HCT116 (cell line): ENCODE data around the gene TTLL6. TPM values are rescaled to one million over a fixed set of nuclear protein-coding genes. Genes with fewer than 3 reads are reported as not detected.

ENCODE experiments used
- ATAC-seq: fragments of 200-7000 bp; cut with Tn5 transposase; 2 replicates; pipeline ENCODE4 v1.9.1; 2020; ENCODE audit warnings: mild to moderate bottlenecking, moderate library complexity
- Bru-seq: library from RNA; stranded (reverse); fragments of 400-500 nt; gene quantifications from one replicate; lab custom pipeline; 2021; lab: Mats Ljungman, UMichigan
- BruChase-seq, 2 experiments: library from RNA; stranded (reverse); fragments of 400-500 nt; gene quantifications; one replicate each; lab custom pipeline; 2021; lab: Mats Ljungman, UMichigan
- BruUV-seq: library from RNA; stranded (reverse); fragments of 400-500 nt; replicated peaks from 2 replicates; lab custom pipeline; 2021; lab: Mats Ljungman, UMichigan
- CTCF ChIA-PET: fragments of 300-600 bp; sonication (Branson Sonifier 250); formaldehyde crosslinking; loops from one replicate; lab custom pipeline; 2021; ENCODE audit warnings: antibody characterized with exemption; lab: Charles Lee
- POLR2A ChIA-PET: fragments of 300-600, 350-600 bp; sonication (Branson Sonifier 250); formaldehyde crosslinking; loops from one replicate; lab custom pipeline; 2021; ENCODE audit warnings: antibody characterized with exemption; lab: Charles Lee
- RAD21 ChIA-PET, 2 experiments: fragments of 300-600 bp; sonication (Branson Sonifier 250); formaldehyde crosslinking; loops; one replicate each; lab custom pipeline; 2023; ENCODE audit warnings: low total read pairs in 2 of 2; ENCODE audit not compliant: uncharacterized antibody in 2 of 2, unreplicated experiment in 2 of 2, low non-redundant PET in 1 of 2; lab: Charles Lee
- DNase-seq: peaks from one replicate; pipeline ENCODE4 v3.0.0-alpha.2; 2010; ENCODE audit warnings: low read depth, low spot score
- H2AFZ ChIP-seq: fragments of 200-600 bp; shearing (Covaris generic), sonication (generic); 2 replicates; pipeline ENCODE4 v1.6.1; 2017; ENCODE audit warnings: low read depth, mixed run types, mixed read lengths, antibody characterized with exemption, low read length; ENCODE audit not compliant: poor library complexity, severe bottlenecking
- H3K27ac ChIP-seq: 2 replicates; pipeline ENCODE4 v1.5.1; 2012; ENCODE audit warnings: low read depth, low read length
- H3K27me3 ChIP-seq: fragments of 200-600 bp; sonication (generic); 2 replicates; pipeline ENCODE4 v1.6.1; 2016; ENCODE audit warnings: mixed run types, low read length, mixed read lengths; ENCODE audit not compliant: insufficient read depth
- H3K36me3 ChIP-seq, 2 experiments: fragments of 200-500 bp in 1 of 2; fragments of 200-600 bp in 1 of 2; sonication (Bioruptor generic) in 1 of 2; sonication (generic) in 1 of 2; 2 replicates each; pipeline versions ENCODE4 v1.5.1 to v1.6.1; 2014 to 2016; ENCODE audit warnings: low read length in 2 of 2, inconsistent platforms in 1 of 2, mixed read lengths in 1 of 2, mixed run types in 1 of 2; ENCODE audit not compliant: insufficient read depth in 2 of 2, control insufficient read depth in 1 of 2
- H3K4me1 ChIP-seq, 2 experiments: fragments of 200-600 bp in 1 of 2; sonication (generic) in 1 of 2; 2 replicates each; pipeline versions ENCODE4 v1.5.1 to v1.6.1; 2012 to 2017; ENCODE audit warnings: low read length in 2 of 2, inconsistent platforms in 1 of 2, mild to moderate bottlenecking in 1 of 2, mixed read lengths in 1 of 2, mixed run types in 1 of 2, moderate library complexity in 1 of 2; ENCODE audit not compliant: insufficient read depth in 2 of 2, control insufficient read depth in 1 of 2
- H3K4me2 ChIP-seq: fragments of 200-600 bp; sonication (generic); 2 replicates; pipeline ENCODE4 v1.6.1; 2017; ENCODE audit warnings: mixed run types, low read length, mixed read lengths
- H3K4me3 ChIP-seq, 2 experiments: fragments of 200-600 bp in 1 of 2; sonication (generic) in 1 of 2; replicated peaks in 1 of 2; 2 replicates each; pipeline ENCODE4 v1.5.1; 2011 to 2016; ENCODE audit warnings: low read length in 2 of 2, control low read depth in 1 of 2, low read depth in 1 of 2, mild to moderate bottlenecking in 1 of 2, mixed read lengths in 1 of 2, mixed run types in 1 of 2
- H3K79me2 ChIP-seq: fragments of 200-600 bp; sonication (generic); 2 replicates; pipeline ENCODE4 v1.6.1; 2017; ENCODE audit warnings: mild to moderate bottlenecking, mixed run types, low read length, moderate library complexity, mixed read lengths; ENCODE audit not compliant: insufficient read depth
- H3K9ac ChIP-seq: fragments of 200-600 bp; sonication (generic); 2 replicates; pipeline ENCODE4 v1.6.1; 2016; ENCODE audit warnings: low read length, mixed read lengths
- H3K9me2 ChIP-seq: fragments of 200-600 bp; sonication (generic), shearing (Covaris generic); 2 replicates; pipeline ENCODE4 v1.6.1; 2017; ENCODE audit warnings: mixed run types, mild to moderate bottlenecking, moderate library complexity; ENCODE audit not compliant: insufficient read depth
- H3K9me3 ChIP-seq, 2 experiments: fragments of 200-500 bp in 1 of 2; fragments of 200-600 bp in 1 of 2; sonication (Bioruptor generic) in 1 of 2; sonication (generic) in 1 of 2; 2 replicates each; pipeline ENCODE4 v1.6.1; 2014 to 2017; ENCODE audit warnings: low read length in 2 of 2, mixed read lengths in 2 of 2, inconsistent platforms in 1 of 2, low read depth in 1 of 2, mild to moderate bottlenecking in 1 of 2, mixed run types in 1 of 2, moderate library complexity in 1 of 2; ENCODE audit not compliant: control insufficient read depth in 1 of 2, insufficient read depth in 1 of 2
- H4K20me1 ChIP-seq: fragments of 200-600 bp; sonication (generic), shearing (Covaris generic); 2 replicates; pipeline ENCODE4 v1.6.1; 2017; ENCODE audit warnings: mixed run types, mild to moderate bottlenecking, moderate library complexity; ENCODE audit not compliant: insufficient read depth
- CTCF ChIP-seq, 3 experiments: fragments of 200-600 bp in 1 of 3; sonication (generic) in 1 of 3; IDR thresholded peaks in 2 of 3; conservative IDR thresholded peaks in 1 of 3; 2 replicates each; pipeline ENCODE4 v1.5.1; 2012 to 2017; ENCODE audit warnings: low read depth in 2 of 3, low read length in 2 of 3, antibody characterized with exemption in 1 of 3, borderline replicate concordance in 1 of 3, control low read depth in 1 of 3, mild to moderate bottlenecking in 1 of 3, mixed read lengths in 1 of 3, mixed run types in 1 of 3, moderate library complexity in 1 of 3; ENCODE audit not compliant: insufficient read depth in 1 of 3
- JUND ChIP-seq: IDR thresholded peaks from 2 replicates; pipeline ENCODE4 v1.6.1; 2012
- POLR2AphosphoS5 ChIP-seq: IDR thresholded peaks from 2 replicates; pipeline ENCODE4 v1.6.1; 2011; ENCODE audit warnings: mild to moderate bottlenecking, low read depth, low read length, moderate library complexity
- SP1 ChIP-seq: IDR thresholded peaks from 2 replicates; pipeline ENCODE4 v1.6.1; 2012; ENCODE audit warnings: low read depth
- SRF ChIP-seq: IDR thresholded peaks from 2 replicates; pipeline ENCODE4 v1.6.1; 2012; ENCODE audit warnings: low read depth
- ZFX ChIP-seq: fragments of 450-650 bp; IDR thresholded peaks from 2 replicates; pipeline ENCODE4 v1.6.1; 2017
- intact Hi-C: fragments of 100-400 bp; cut with micrococcal nuclease; formaldehyde crosslinking; loops from 2 replicates; pipeline ENCODE4 v1.10.0; 2022
- long read RNA-seq: library from polyadenylated mRNA; unstranded; transcript quantifications from one replicate; pipeline ENCODE4 v2.0.0, GENCODE V29; 2021; ENCODE audit not compliant: unreplicated experiment
- polyA plus RNA-seq: library from polyadenylated mRNA; unstranded; fragments of >200 nt; gene quantifications from 2 replicates; pipeline ENCODE4 v1.2.1, GENCODE V29; 2012; ENCODE audit warnings: missing spikeins
- total RNA-seq: library from RNA; stranded (reverse); gene quantifications from one replicate; pipeline ENCODE4 v1.2.1, GENCODE V29; 2021; ENCODE audit not compliant: unreplicated experiment
- TF ChIP-seq, protein P1 (sequence below): IDR thresholded peaks from 2 replicates; pipeline ENCODE4 v1.6.1; 2012
- TF ChIP-seq, protein P2 (sequence below): IDR thresholded peaks from 2 replicates; pipeline ENCODE4 v1.6.1; 2011; ENCODE audit warnings: mild to moderate bottlenecking, low read length, moderate library complexity; ENCODE audit not compliant: insufficient replicate concordance; ENCODE audit errors: extremely low read depth

Gene TTLL6
- total RNA-seq: 0.79 TPM
- 0.45 and 0.86 TPM in 2 replicates for polyA plus RNA-seq
- Bru-seq, nascent RNA: percentile 30 among the genes with signal in this experiment
- BruChase-seq, experiment 1, labeled RNA remaining after a 6-hour chase: percentile 21 among the genes with signal in this experiment
- percentile 34 among the genes with signal in this experiment for BruChase-seq, experiment 2, labeled RNA remaining after a 2-hour chase
- long read RNA-seq, partial matches to known transcripts: 1 of 1 reads
- long read RNA-seq, other reads (novel, unspliced or antisense): 0 of 1 reads

GRCh38 chr17:48816774-48817590, at the start of gene TTLL6:
Gene TTLL6 (minus strand): TSS chr17:48817229. CDS start chr17:48817072, 157 bp downstream.
- Histone ChIP-seq H3K4me3 (peak within 1 kb of the TSS; percentile 41 to 59), H2AFZ (peak within 1 kb of the TSS; percentile 88), H3K9me3 (no peaks in the 10 kb centered on the region), H3K9me2 (no peaks in the 10 kb centered on the region), H4K20me1 (no peaks in the 10 kb centered on the region), H3K27me3 (no peaks in the 10 kb centered on the region), H3K79me2 (no peaks in the 10 kb centered on the region), H3K4me1 (peaks cover 9 to 17% of the 10 kb centered on the region in 2 experiments), H3K9ac (peak within 1 kb of the TSS; percentile 41), H3K27ac (no peak within 1 kb of the TSS; the same call in 1 of the 2 replicates), H3K4me2 (peak within 1 kb of the TSS; percentile 95), H3K36me3 (no peaks in the 10 kb centered on the region)
- intact Hi-C loops: no loop called here
- ChIA-PET CTCF (interaction anchor here (0.7 to 8.3 kb wide), 14 partner anchors 12 to 219 kb away, joined by 3 to 237 read pairs (median 4); partner anchors contain the start of gene ATP5MC1), POLR2A (interaction anchor here (0.6 to 1.4 kb wide), 7 partner anchors 12 to 781 kb away, joined by 3 to 8 read pairs (median 4); partner anchors contain the start of gene ATP5MC1), RAD21 (interaction anchor here (0.5 to 1.6 kb wide), 3 partner anchors 62 to 67 kb away, joined by 4 to 11 read pairs (median 6); no protein-coding TSS in a partner anchor)
- TF ChIP-seq POLR2AphosphoS5: no peak
- TF ChIP-seq JUND: no peak
- TF ChIP-seq, protein P1, sequence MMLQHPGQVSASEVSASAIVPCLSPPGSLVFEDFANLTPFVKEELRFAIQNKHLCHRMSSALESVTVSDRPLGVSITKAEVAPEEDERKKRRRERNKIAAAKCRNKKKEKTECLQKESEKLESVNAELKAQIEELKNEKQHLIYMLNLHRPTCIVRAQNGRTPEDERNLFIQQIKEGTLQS: no peak
- no peak for TF ChIP-seq SRF
- no peak for TF ChIP-seq CTCF (IDR thresholded peaks at IDR 0.05 in 2 of 3, conservative IDR thresholded peaks at IDR 0.05 in 1 of 3; ENCODE audit: borderline replicate concordance in 1 of 3, insufficient read depth in 1 of 3, low read depth in 2 of 3, low read length in 2 of 3)
- TF ChIP-seq ZFX: peak; percentile 5; the same call in 1 of the 2 replicates
- TF ChIP-seq, protein P2, sequence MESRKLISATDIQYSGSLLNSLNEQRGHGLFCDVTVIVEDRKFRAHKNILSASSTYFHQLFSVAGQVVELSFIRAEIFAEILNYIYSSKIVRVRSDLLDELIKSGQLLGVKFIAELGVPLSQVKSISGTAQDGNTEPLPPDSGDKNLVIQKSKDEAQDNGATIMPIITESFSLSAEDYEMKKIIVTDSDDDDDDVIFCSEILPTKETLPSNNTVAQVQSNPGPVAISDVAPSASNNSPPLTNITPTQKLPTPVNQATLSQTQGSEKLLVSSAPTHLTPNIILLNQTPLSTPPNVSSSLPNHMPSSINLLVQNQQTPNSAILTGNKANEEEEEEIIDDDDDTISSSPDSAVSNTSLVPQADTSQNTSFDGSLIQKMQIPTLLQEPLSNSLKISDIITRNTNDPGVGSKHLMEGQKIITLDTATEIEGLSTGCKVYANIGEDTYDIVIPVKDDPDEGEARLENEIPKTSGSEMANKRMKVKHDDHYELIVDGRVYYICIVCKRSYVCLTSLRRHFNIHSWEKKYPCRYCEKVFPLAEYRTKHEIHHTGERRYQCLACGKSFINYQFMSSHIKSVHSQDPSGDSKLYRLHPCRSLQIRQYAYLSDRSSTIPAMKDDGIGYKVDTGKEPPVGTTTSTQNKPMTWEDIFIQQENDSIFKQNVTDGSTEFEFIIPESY: no peak
- TF ChIP-seq SP1: no peak; the same call in 1 of the 2 replicates
- no TSS peak for BruUV-seq
- DNase-seq (peak; percentile 89), ATAC-seq (peak; percentile 98)
